Putamen (tissue), 1 donor: ENCODE data around the gene PCSK2.

Experiments used
- DNase-seq: peaks from one replicate; pipeline ENCODE4 v3.0.0-alpha.2; 2016; ENCODE audit warnings: low spot score

PCSK2 gene

GRCh38 chr20:17444091-17444490 is 217.3 kb downstream of the PCSK2 start:
- DNase-seq = no peak

GRCh38 chr20:17445543-17445942 is 218.7 kb downstream of the PCSK2 start:
- no peak for DNase-seq

GRCh38 chr20:17446171-17446570 is 219.3 kb downstream of the PCSK2 start:
- DNase-seq = no peak

GRCh38 chr20:17448071-17448470 is 221.2 kb downstream of the PCSK2 start:
- DNase-seq = no peak

GRCh38 chr20:17449031-17449430 is 222.2 kb downstream of the PCSK2 start:
- DNase-seq = no peak

- no peak for DNase-seq
Measured at GRCh38 chr20:17452441-17452840, 225.6 kb downstream of the PCSK2 start.

- DNase-seq = no peak
Measured at GRCh38 chr20:17453592-17453991, 226.8 kb downstream of the PCSK2 start.

- no peak for DNase-seq
Measured at GRCh38 chr20:17456279-17456678, 229.4 kb downstream of the PCSK2 start.

- DNase-seq = peak; percentile 20
Measured at GRCh38 chr20:17457079-17457478, 230.2 kb downstream of the PCSK2 start.

- no peak for DNase-seq
Measured at GRCh38 chr20:17457588-17458190, 230.8 kb downstream of the PCSK2 start.

GRCh38 chr20:17460119-17460518 is 233.3 kb downstream of the PCSK2 start:
- no peak for DNase-seq

- no peak for DNase-seq
Measured at GRCh38 chr20:17461941-17462340, 235.1 kb downstream of the PCSK2 start.

- DNase-seq = no peak
Measured at GRCh38 chr20:17463711-17464110, 236.9 kb downstream of the PCSK2 start.

GRCh38 chr20:17465236-17465635 is 238.4 kb downstream of the PCSK2 start:
- DNase-seq = no peak

- no peak for DNase-seq
Measured at GRCh38 chr20:17466641-17467040, 239.8 kb downstream of the PCSK2 start.

- no peak for DNase-seq
Measured at GRCh38 chr20:17467120-17467655, 240.3 kb downstream of the PCSK2 start.

- DNase-seq = no peak
Measured at GRCh38 chr20:17468073-17468840, 241.4 kb downstream of the PCSK2 start.

GRCh38 chr20:17469246-17470030 is 242.6 kb downstream of the PCSK2 start:
- no peak for DNase-seq

- DNase-seq = no peak
Measured at GRCh38 chr20:17470521-17470920, 243.7 kb downstream of the PCSK2 start.

GRCh38 chr20:17470973-17471372 is 244.1 kb downstream of the PCSK2 start:
- DNase-seq = no peak

GRCh38 chr20:17471606-17472187 is 244.9 kb downstream of the PCSK2 start:
- no peak for DNase-seq

GRCh38 chr20:17473659-17474058 is 246.8 kb downstream of the PCSK2 start:
- no peak for DNase-seq
